Liver (tissue), 9 donors: ENCODE data around the gene GDI1. TPM values are rescaled to one million over a fixed set of nuclear protein-coding genes. Genes with fewer than 3 reads are reported as not detected.
A peak's percentile ranks its signal among the peaks of the same experiment; 100 is the strongest.

Experiments
- DNase-seq: peaks from one replicate; pipeline ENCODE4 v3.0.0-alpha.2; 2017; ENCODE audit warnings: low spot score
- H3K27ac ChIP-seq, 2 donors: one replicate each; pipeline ENCODE4 v1.7.0; 2013; ENCODE audit warnings: inconsistent platforms in 2 of 2, low read length in 2 of 2, control low read depth in 1 of 2, low read depth in 1 of 2, mild to moderate bottlenecking in 1 of 2
- H3K27me3 ChIP-seq, 4 donors: one replicate each; pipeline versions ENCODE4 v1.6.1 to v1.7.0; 2013; ENCODE audit warnings: low read length in 3 of 4, inconsistent platforms in 1 of 4, mild to moderate bottlenecking in 1 of 4, moderate library complexity in 1 of 4; ENCODE audit not compliant: control insufficient read depth in 4 of 4, insufficient read depth in 4 of 4
- H3K36me3 ChIP-seq, 4 donors: one replicate each; pipeline versions ENCODE4 v1.6.1 to v1.7.0; 2013; ENCODE audit warnings: low read length in 3 of 4, mild to moderate bottlenecking in 3 of 4, low read depth in 1 of 4, moderate library complexity in 1 of 4; ENCODE audit not compliant: control insufficient read depth in 4 of 4, insufficient read depth in 3 of 4
- H3K4me1 ChIP-seq, 4 donors: one replicate each; pipeline versions ENCODE4 v1.6.1 to v1.7.0; 2013; ENCODE audit warnings: low read length in 3 of 4, mild to moderate bottlenecking in 3 of 4, moderate library complexity in 1 of 4; ENCODE audit not compliant: control insufficient read depth in 4 of 4, insufficient read depth in 4 of 4
- H3K4me3 ChIP-seq, 3 donors: one replicate each; pipeline versions ENCODE4 v1.6.1 to v1.7.0; 2013; ENCODE audit warnings: low read length in 3 of 3, control low read depth in 1 of 3, low read depth in 1 of 3, mild to moderate bottlenecking in 1 of 3
- H3K9ac ChIP-seq, 2 donors: one replicate each; pipeline ENCODE4 v1.7.0; 2013; ENCODE audit warnings: low read length in 2 of 2, mild to moderate bottlenecking in 2 of 2, moderate library complexity in 2 of 2, control low read depth in 1 of 2, low read depth in 1 of 2
- H3K9me3 ChIP-seq, 4 donors: one replicate each; pipeline versions ENCODE4 v1.6.1 to v1.7.0; 2013; ENCODE audit warnings: low read length in 3 of 4; ENCODE audit not compliant: control insufficient read depth in 4 of 4
- EGR1 ChIP-seq, 2 donors: IDR thresholded peaks; 2 replicates each; pipeline ENCODE4 v1.6.1; 2016 to 2018; ENCODE audit warnings: antibody characterized with exemption in 2 of 2, low read depth in 2 of 2
- FOXA1 ChIP-seq: IDR thresholded peaks from 2 replicates; pipeline ENCODE4 v1.6.1; 2016; ENCODE audit warnings: antibody characterized with exemption
- FOXA2 ChIP-seq: IDR thresholded peaks from 2 replicates; pipeline ENCODE4 v1.6.1; 2016; ENCODE audit warnings: antibody characterized with exemption
- JUND ChIP-seq, 2 donors: IDR thresholded peaks; 2 replicates each; pipeline ENCODE4 v1.6.1; 2016; ENCODE audit warnings: antibody characterized with exemption in 2 of 2
- RAD21 ChIP-seq, 2 donors: IDR thresholded peaks; 2 replicates each; pipeline ENCODE4 v1.6.1; 2016; ENCODE audit warnings: antibody characterized with exemption in 2 of 2, mild to moderate bottlenecking in 2 of 2
- WGBS: extraction: QIAGEN DNeasy Blood & Tissue Kit; methylation state at CpG from one replicate; pipeline ENCODE4 v1.1.7; 2013; 5-methylcytosine and 5-hydroxymethylcytosine counted together
- polyA plus RNA-seq, 2 donors: library from polyadenylated mRNA; stranded (reverse) in 1 of 2; unstranded in 1 of 2; fragments of 200-250 nt in 1 of 2; fragments of >200 nt in 1 of 2; fragmentation: Nextera tagmentation in 1 of 2; extraction: Ambion mirVana in 1 of 2; gene quantifications; one replicate each; pipeline versions ENCODE4 v1.2.1 to v1.2.3, GENCODE V29; 2013 to 2015
- total RNA-seq, 2 donors: library from RNA; depleted of rRNA; stranded (reverse); fragments of >200 nt; gene quantifications; one replicate each; pipeline ENCODE4 v1.2.3, GENCODE V29; 2014
- TF ChIP-seq, protein P1 (sequence below): IDR thresholded peaks from 2 replicates; pipeline ENCODE4 v1.6.1; 2016; ENCODE audit warnings: antibody characterized with exemption, mild to moderate bottlenecking
- TF ChIP-seq, protein P2 (sequence below): IDR thresholded peaks from 2 replicates; pipeline ENCODE4 v1.6.1; 2016; ENCODE audit warnings: antibody characterized with exemption
- TF ChIP-seq, protein P3 (sequence below): fragments of 150-350 bp; IDR thresholded peaks from 2 replicates; pipeline ENCODE4 v1.5.1; 2017; ENCODE audit warnings: improper control_type of control experiment, low read depth, low read length; ENCODE audit not compliant: missing input control
- TF ChIP-seq, protein P4 (sequence below): IDR thresholded peaks from 2 replicates; pipeline ENCODE4 v1.6.1; 2016; ENCODE audit warnings: antibody characterized with exemption
- donor health status: healthy.
- donor health status: healthy.
- donor health status: healthy.
- donor health status: healthy.
- donor health status: healthy.

GDI1 gene
- total and polyA plus RNA-seq, 4 donors, result 12.8 to 35.6 (median 20.5) TPM

GRCh38 chrX:154413142-154413541, 23.8 kb upstream of the GDI1 start:
- H3K9me3 ChIP-seq, result no peaks in the 10 kb centered on the region
- 73% methylated on average over 8 of the region's 8 CpGs for WGBS
- H3K36me3 ChIP-seq, result peaks cover 0 to 2% (median 0%) of the 10 kb centered on the region in 4 donors
- peak overlapping the region in 1 of 2 donors; percentile 4 for H3K27ac ChIP-seq
- TF ChIP-seq, protein P1, sequence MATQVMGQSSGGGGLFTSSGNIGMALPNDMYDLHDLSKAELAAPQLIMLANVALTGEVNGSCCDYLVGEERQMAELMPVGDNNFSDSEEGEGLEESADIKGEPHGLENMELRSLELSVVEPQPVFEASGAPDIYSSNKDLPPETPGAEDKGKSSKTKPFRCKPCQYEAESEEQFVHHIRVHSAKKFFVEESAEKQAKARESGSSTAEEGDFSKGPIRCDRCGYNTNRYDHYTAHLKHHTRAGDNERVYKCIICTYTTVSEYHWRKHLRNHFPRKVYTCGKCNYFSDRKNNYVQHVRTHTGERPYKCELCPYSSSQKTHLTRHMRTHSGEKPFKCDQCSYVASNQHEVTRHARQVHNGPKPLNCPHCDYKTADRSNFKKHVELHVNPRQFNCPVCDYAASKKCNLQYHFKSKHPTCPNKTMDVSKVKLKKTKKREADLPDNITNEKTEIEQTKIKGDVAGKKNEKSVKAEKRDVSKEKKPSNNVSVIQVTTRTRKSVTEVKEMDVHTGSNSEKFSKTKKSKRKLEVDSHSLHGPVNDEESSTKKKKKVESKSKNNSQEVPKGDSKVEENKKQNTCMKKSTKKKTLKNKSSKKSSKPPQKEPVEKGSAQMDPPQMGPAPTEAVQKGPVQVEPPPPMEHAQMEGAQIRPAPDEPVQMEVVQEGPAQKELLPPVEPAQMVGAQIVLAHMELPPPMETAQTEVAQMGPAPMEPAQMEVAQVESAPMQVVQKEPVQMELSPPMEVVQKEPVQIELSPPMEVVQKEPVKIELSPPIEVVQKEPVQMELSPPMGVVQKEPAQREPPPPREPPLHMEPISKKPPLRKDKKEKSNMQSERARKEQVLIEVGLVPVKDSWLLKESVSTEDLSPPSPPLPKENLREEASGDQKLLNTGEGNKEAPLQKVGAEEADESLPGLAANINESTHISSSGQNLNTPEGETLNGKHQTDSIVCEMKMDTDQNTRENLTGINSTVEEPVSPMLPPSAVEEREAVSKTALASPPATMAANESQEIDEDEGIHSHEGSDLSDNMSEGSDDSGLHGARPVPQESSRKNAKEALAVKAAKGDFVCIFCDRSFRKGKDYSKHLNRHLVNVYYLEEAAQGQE, result no peak
- TF ChIP-seq RAD21 (IDR thresholded peaks at IDR 0.05) (no peak), FOXA1 (no peak), EGR1 (IDR thresholded peaks at IDR 0.05; ENCODE audit: low read depth in 2 of 2) (no peak), JUND (IDR thresholded peaks at IDR 0.05) (no peak), FOXA2 (no peak)
- TF ChIP-seq, protein P2, sequence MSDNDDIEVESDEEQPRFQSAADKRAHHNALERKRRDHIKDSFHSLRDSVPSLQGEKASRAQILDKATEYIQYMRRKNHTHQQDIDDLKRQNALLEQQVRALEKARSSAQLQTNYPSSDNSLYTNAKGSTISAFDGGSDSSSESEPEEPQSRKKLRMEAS, result no peak
- TF ChIP-seq, protein P3, sequence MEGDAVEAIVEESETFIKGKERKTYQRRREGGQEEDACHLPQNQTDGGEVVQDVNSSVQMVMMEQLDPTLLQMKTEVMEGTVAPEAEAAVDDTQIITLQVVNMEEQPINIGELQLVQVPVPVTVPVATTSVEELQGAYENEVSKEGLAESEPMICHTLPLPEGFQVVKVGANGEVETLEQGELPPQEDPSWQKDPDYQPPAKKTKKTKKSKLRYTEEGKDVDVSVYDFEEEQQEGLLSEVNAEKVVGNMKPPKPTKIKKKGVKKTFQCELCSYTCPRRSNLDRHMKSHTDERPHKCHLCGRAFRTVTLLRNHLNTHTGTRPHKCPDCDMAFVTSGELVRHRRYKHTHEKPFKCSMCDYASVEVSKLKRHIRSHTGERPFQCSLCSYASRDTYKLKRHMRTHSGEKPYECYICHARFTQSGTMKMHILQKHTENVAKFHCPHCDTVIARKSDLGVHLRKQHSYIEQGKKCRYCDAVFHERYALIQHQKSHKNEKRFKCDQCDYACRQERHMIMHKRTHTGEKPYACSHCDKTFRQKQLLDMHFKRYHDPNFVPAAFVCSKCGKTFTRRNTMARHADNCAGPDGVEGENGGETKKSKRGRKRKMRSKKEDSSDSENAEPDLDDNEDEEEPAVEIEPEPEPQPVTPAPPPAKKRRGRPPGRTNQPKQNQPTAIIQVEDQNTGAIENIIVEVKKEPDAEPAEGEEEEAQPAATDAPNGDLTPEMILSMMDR, result no peak
- TF ChIP-seq, protein P4, sequence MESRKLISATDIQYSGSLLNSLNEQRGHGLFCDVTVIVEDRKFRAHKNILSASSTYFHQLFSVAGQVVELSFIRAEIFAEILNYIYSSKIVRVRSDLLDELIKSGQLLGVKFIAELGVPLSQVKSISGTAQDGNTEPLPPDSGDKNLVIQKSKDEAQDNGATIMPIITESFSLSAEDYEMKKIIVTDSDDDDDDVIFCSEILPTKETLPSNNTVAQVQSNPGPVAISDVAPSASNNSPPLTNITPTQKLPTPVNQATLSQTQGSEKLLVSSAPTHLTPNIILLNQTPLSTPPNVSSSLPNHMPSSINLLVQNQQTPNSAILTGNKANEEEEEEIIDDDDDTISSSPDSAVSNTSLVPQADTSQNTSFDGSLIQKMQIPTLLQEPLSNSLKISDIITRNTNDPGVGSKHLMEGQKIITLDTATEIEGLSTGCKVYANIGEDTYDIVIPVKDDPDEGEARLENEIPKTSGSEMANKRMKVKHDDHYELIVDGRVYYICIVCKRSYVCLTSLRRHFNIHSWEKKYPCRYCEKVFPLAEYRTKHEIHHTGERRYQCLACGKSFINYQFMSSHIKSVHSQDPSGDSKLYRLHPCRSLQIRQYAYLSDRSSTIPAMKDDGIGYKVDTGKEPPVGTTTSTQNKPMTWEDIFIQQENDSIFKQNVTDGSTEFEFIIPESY, result no peak
- no peaks in the 10 kb centered on the region for H3K27me3 ChIP-seq
- H3K4me3 ChIP-seq, result no peak overlapping the region
- DNase-seq, result no peak
- H3K4me1 ChIP-seq, result peaks cover 2 to 11% (median 7%) of the 10 kb centered on the region in 4 donors
- H3K9ac ChIP-seq, result no peak overlapping the region

DNA sequence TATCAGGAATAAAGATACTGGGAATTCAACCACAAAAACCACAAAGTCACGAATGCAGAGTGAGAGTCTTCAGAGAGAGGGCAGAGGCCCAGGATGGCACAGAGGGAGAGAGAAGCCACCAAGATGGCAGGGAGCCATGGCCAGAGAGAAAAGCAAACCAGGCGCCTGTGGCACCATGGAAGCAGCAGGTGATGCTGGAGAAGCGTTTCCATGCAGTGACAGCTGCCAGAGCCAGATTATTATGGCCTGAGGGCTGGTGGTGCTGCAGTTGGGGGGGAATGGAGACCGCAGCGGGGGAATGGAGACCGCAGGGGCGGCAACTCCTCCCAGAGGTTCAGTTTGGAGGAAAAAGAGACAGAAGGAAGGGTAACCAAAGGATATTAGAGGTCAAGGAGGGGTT, 19.8 kb upstream of the GDI1 start:
- 90% methylated on average over 7 of the region's 7 CpGs for WGBS
- no peak for DNase-seq
- Histone ChIP-seq H3K4me3 (no peak overlapping the region), H3K27ac (no peak overlapping the region), H3K4me1 (peaks cover 2 to 9% (median 5%) of the 10 kb centered on the region in 4 donors), H3K27me3 (no peaks in the 10 kb centered on the region), H3K36me3 (no peaks in the 10 kb centered on the region), H3K9ac (no peak overlapping the region), H3K9me3 (no peaks in the 10 kb centered on the region)
- TF ChIP-seq FOXA1, result no peak
- TF ChIP-seq, protein P4, result no peak
